LNCAP (cell line): ENCODE data around the gene PAXIP1.

Experiments used
- CTCF ChIP-seq: fragments of 450-650 bp; IDR thresholded peaks from 2 replicates; pipeline ENCODE4 v1.5.1; 2017; ENCODE audit warnings: mild to moderate bottlenecking

The PAXIP1 gene

GRCh38 chr7:154917808-154918160 is 85.1 kb downstream of the PAXIP1 start:
- TF ChIP-seq CTCF = no peak

DNA sequence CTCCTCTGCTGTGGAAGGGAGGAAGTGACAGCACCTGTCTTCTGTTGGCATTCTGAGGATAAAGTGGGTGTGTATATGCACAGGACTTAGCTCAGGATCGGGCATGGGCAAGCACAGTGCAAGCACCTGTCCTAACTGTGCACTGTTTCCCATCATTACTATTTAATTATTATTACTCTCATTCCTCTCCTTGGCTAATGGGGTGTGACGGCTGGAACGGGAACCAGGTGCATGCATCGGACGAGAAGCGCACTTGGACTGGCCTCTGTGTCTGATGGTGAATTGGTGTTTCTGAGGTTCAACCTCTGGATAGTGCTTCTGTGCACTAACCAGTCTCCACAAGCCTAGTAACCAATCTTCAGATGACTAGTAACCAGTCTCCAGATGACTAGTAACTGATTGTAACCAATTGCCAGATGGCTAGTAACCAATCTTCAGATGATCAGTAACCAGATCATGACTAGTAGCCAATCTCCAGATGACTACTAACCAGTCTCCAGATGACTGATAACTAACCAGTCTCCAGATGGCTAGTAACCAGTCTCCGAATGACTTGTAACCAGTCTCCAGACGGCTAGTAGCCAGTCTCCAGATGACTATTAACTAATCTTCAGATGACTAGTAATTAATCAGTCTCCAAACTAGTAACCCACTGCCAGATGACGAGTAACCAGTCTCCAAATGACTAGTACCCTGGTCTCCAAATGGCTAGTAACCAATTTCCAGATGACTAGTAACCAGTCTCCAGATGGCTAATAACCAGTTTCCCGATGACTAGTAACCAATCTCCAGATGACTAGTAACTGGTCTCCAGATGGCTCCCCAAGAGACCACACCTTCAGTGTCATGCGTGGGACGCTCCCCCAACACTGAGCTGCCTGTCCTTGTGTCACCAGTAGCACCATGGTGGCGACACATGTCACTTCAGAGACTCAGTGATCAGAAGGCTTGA is 85.8 kb downstream of the PAXIP1 start:
- TF ChIP-seq CTCF = no peak

DNA sequence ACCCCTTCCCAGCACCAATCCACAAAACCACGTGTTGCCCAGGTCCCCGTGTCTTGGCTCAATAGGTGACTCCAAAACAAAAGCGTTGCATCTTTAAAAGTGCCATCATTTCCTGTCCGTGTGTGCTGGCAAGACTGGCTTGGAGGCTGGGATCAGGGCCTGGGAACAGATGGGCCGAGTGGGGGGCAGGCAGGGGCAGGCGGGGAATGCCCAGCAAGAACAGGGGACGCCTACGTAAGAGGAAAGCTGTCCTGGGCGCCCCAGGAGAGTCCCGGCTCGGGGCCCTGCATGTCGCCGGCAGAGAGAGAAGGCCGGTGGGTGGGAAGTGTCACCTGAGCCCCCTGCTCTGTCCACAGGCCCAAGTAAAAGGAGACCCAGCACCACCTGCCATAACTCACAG is 86.5 kb downstream of the PAXIP1 start:
- TF ChIP-seq CTCF = no peak

- TF ChIP-seq CTCF = no peak
Observed at GRCh38 chr7:154915600-154915999, 87.3 kb downstream of the PAXIP1 start.

DNA sequence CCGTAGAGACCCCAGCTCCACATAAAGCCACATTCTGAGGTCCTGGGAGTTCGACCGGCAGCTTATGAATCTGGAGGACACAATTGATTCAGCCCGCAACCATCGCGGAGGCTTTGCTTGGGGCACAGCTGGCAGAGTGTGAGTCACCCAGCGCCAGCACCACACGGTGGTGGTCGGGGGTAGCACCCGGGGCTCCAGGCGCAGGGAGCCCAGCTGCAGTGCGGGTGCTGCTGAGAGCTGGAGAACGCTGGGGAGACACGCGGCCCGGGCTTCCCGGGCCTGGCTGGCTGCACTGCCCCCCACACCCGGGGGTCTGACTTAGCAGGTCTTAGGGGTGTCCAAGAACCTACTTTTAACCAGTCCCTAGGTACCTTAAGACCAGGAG is 87.9 kb downstream of the PAXIP1 start:
- no peak for TF ChIP-seq CTCF

DNA sequence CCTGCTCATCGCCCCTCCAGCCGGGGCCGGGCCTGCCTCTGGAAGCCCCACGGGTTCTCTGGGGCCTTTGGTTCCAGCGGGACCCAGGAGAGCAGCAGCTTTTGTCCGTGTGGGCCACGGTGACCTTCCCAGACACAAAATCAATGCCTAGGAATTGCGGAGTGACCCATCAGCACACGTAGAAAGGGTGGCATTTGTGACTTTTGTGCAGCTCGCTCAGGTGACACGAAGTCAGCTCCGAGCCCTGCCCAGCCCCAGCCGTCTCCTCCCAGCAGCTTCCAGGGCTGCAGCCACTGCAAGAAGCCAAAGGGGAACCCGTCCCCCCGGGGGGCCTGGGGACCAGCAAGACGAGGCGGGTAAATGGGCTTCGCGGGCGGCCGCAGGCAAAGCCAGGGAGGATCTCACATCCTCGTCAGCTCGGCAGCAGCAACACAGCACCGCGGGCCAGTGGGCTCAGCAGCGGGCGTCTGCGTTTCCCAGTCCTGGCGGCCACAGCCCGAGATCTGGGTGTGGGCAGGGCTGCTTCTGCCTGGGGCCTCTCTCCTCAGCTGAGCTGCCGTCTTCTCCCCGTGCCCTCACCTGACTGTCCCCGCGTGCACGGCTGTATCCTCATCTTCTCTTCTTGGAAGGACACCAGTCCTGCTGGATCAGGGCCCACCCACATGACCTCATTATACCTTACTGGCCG is 88.5 kb downstream of the PAXIP1 start:
- TF ChIP-seq CTCF = no peak

GRCh38 chr7:154913638-154914307 is 89.2 kb downstream of the PAXIP1 start:
- TF ChIP-seq CTCF = peak; percentile 89
